LoVo (cell line): Measurements from ENCODE around the gene HOXD13.

Experiments used
- DNase-seq: peaks from one replicate; pipeline ENCODE4 v3.0.0-alpha.2; 2016; ENCODE audit warnings: low spot score

HOXD13 gene

DNA sequence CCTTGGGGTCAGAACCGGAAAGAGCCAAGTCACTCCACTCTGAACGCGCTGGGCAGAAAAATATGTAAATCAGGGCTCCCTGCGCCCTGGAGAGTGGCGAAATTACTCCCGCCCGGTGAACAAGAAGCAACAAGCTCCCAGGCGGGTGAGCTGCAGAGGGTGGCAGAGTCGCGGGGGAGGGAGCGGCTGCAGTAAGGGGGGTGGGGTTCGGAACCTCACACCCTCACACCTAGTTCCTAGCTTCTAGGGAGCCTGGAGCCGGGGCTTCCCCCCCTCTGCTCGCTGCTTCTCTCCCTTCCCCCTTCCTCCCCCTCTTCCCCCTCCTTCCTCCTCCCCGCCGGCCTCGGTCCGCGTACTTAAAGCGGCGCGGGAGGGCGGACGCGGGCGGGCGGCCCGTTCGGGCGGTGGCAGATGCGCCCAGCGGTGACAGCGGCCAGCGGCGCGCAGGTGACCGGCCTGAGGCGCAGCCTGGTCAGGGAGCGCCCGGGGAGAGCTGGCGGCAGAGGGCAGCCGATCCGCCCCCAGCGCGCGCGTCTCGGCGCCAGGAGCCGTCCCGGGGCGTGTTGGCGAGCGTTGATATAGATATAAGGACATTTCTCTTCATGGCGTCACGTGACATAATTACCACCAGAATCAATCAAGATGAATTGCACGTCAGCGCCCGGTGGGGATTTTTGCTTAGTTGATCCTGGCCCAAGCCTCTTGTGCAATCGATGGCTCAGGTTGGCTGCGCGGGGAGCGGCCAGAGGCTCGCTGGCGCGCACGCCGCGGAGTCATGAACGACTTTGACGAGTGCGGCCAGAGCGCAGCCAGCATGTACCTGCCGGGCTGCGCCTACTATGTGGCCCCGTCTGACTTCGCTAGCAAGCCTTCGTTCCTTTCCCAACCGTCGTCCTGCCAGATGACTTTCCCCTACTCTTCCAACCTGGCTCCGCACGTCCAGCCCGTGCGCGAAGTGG is 14.3 kb downstream of the HOXD13 start, which contains the start of gene HOXD11:
Gene HOXD11, plus strand, starts transcription at position 700 of the 959 bp plus-strand sequence. Its CDS starts 76 bp downstream, at position 776.
- DNase-seq = no peak

GRCh38 chr2:176107731-176108181 is 15.2 kb downstream of the HOXD13 start:
- no peak for DNase-seq

- DNase-seq = no peak
These were observed 16.8 kb downstream of the HOXD13 start for GRCh38 chr2:176109192-176109901.

DNA sequence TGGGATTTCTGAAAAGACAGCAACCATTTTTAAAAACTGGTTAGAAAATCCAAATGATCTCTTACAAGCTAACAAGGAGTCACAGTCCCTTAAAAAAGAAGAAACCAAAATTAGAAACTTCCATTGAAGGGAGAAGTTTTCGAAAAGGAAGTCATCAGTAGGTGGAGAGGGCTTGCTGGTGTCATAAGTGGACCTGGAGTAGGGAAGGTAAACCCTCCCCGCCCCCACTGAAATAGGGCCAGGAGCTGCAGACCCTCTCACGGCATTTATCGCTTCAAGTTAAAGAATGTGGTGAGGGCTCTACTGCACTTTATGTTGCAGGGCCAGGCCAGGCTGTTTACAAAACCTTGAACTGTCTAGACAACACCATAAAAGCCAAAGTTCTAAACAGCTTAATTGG is 17.4 kb downstream of the HOXD13 start:
- no peak for DNase-seq

- no peak for DNase-seq
These were observed 18.1 kb downstream of the HOXD13 start for GRCh38 chr2:176110415-176111308.

DNA sequence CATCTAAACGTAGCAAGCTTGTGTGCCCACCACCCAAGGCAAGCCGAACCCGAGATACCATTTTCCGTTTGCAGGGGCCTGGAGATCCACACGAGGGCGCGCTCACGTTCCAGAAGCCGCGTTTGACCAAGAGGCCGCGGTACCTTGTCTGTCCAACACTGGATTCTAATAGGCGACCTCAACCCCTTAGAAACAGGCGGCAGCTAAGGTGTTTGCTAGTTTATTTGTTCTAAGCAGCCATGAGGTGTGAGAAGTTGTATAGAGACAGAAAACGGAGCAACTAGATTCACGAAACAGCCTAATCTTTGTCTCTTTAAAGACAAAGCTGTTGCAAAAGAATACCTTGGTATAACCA is 18.8 kb downstream of the HOXD13 start:
- peak; percentile 57 for DNase-seq

DNA sequence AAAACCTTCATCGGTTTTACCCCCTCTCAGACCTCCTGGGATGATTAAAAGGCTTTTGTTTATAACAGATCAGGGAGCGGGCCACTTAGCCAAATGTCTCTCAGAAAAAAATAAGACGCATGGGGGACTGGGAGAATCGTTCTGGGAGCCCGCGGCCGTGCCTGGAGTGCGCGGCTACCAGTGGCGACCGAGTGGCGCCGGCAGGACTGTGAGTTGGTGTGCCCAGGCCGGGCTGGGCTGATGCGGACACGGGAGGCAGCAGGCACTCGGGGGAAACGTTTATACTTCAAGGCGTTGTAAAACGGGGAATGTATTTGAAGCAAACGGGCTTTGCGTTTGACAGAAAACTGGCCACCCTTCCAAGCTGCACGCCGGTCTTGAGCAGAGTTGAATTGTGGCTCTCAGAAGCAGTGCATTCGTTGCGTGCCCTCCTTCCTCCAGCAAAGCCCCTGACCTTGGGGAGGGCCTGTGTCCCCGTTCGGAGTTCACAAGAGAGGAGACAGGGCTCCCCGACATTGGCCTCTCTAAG is 19.4 kb downstream of the HOXD13 start:
- no peak for DNase-seq

DNA sequence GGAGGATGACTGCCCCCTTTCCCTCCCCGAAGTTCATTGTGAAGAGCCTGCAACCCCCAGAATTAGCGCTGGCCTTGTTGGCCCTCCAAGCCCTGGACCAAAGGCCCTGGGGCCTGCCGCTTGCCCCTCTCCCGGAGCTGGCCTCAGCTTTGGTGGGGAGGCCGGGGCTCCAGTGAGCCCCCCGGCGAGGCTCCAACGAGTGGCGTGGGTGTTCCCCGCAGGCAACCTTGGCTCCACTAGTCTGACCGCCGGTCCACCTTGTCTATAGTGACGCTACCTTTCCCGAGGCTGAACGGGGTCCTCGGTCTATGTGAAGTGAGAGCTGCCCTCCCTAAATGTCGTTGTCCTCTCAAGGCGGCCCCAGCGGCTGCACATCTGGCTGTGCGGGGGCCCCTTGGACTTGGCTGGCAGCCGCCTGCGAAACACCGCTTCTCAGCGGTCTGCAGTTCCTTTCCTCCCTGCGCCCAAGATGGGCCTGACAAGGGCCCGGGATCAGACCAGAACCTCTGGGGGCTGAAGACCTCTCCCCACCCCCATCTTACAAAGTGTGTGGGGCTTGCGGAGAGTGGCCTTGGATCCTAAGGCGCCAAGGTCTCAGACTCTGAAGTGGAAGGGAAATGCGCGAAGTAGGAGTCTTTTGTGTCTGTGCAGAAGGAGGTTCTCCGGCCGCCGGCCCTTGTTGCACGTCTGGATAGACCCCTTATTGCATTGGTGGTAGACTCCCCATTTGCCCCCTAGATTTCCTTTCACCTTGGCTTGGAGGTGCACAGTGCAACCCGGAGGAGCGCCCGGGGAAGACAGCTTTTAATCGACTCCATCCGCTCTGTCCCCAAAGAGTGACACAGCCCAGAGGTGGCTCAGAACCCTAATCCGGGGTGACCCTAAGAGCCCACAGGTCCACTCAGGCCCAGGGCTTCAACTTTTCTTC is 20.1 kb downstream of the HOXD13 start:
- DNase-seq = no peak

DNA sequence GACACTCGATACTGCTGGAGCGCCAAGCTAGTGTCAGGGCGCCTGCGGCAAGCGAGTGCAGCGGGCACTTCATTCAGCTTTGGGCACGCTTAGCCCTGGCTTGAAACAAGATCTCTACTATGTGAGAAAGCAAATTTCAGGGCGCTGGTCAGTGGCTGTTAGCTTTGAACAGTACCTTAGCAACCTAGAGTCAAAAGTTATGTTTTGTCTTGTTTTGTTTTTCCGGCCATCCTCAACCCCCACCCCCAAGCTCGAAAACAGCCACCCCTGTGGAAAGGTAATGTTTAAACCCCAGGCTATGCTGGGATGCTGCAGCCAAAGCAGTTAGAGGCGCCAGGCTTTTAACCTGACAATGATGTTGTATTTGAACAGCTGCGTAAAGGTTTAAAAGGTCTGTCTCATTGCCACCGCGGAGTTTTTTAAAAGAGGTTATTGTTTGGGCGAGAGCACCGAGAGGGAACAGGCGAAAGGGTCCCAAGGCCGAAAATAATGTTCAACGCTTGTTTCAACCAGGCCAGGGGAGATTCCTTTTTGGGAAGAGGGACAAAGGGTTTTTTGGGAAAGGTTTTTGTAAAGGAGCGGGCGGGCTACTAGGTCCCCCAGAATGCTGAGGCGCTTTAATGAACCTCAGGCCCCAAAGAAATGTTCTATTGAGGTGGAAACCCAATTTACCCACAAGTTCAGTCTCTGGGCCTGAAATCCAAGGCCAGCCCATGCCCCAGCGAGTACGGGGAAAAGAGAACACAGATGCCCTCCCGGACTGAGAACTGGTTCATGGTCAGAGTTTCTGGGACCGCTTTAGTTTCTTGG is 21.8 kb downstream of the HOXD13 start:
- DNase-seq = no peak

DNA sequence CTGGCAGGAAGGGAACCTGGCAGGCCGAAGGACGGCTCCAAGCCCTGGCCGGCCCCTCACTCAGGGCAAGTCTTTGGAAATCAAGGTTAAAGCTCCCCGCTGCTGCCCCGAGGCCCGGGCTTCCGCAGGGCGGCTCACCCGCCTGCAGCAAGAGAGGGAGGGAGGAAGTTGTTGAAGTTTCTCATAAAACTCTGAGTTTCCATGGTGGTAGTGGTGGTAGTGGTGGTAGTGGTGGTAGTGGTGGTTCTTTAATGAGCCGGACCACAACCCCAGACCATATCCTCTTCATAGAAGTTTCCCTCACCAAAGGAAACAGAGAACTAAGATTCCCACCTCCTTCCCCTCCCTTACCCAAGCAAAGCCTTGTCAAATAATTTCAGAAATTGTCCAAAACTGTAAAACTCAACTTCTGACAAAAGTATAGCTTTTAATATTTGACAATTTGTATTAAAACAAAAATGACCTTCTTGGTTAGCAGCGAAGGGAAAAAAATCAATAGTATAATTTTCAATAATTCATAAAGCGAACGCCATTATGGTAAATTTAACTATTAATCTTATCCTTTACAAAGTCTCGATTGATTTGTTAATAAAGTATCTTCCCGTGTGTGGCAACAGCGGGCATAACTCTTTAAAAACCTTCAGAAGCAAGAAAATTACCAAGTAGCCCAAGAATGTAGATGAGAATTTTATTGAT is 22.6 kb downstream of the HOXD13 start:
- DNase-seq = no peak

GRCh38 chr2:176115883-176116813 is 23.6 kb downstream of the HOXD13 start, which contains the start of gene HOXD10:
HOXD10 (plus strand) TSS chr2:176116778; CDS start chr2:176116834, 56 bp downstream.
- DNase-seq = no peak

GRCh38 chr2:176117162-176117822 is 24.8 kb downstream of the HOXD13 start:
- DNase-seq = no peak

- no peak for DNase-seq
These were observed 25.4 kb downstream of the HOXD13 start for GRCh38 chr2:176117823-176118371.

DNA sequence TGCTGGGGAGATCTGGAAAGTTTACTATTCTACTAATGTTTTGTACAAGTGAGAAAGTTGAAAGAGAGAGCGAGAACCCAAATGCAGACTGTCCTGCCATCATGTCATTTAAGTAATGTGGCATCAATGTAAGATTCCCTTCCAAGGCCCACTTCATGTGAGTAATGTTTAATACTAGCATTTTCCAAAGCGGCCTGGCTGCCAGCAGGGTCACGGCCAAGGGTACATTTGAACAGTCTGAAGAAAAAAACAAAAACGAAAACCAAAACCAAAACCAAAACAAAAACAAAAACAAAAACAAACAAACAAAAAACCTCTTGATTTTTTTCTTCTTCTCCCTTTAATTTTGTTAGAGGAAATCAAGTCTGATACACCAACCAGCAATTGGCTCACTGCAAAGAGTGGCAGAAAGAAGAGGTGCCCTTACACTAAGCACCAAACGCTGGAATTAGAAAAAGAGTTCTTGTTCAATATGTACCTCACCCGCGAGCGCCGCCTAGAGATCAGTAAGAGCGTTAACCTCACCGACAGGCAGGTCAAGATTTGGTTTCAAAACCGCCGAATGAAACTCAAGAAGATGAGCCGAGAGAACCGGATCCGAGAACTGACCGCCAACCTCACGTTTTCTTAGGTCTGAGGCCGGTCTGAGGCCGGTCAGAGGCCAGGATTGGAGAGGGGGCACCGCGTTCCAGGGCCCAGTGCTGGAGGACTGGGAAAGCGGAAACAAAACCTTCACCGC is 26.2 kb downstream of the HOXD13 start:
- peak; percentile 67 for DNase-seq

DNA sequence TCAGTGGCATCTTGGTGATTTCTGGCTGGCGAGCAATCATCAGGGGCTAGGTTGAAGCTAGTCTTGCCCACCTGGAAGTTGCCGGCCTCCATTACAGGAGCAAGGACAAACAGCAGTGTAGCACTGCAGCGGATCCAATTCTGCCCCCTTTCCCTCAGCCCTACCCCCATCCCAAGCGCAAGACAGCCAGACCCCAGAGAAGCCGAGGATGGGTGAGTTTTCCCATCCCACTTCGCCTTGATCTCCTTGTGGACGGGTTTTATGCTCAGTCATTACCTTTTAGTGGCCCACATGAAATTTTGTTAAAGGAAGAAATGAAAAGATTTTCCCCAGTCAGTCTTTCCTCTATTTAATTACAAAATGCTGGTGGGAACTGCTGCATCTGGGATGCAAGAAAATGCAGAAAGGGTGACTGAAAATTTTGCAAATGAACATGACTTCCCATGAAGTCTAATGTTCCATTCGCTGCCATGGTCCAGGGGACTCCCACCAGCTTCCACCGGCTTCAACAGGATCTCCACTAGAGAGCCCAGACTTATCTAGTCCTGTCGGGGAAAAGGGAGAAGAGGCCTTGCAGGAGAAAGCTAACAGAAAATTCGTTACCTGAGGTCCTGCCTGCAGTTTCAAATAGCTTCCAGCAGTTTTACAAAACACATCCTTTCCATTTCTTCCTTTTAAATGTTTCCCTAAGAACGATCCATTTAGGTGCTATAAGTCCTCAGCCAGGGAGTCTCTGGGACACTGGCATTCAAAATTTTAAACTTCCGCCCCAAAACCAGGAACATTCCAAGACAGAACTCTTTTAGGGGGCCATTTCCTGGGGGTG is 28.1 kb downstream of the HOXD13 start:
- no peak for DNase-seq
